OCI-LY1 (cell line): ENCODE measurements around the gene VPS11.

Source experiments
- H2AFZ ChIP-seq: fragments of 200-600 bp; sonication (generic), shearing (Covaris generic); 2 replicates; pipeline ENCODE4 v1.6.0; 2014; ENCODE audit warnings: antibody characterized with exemption, mild to moderate bottlenecking, low read length
- H3F3A ChIP-seq: fragments of 200-600 bp; sonication (generic), shearing (Covaris generic); 2 replicates; pipeline ENCODE4 v1.6.0; 2014; ENCODE audit warnings: mild to moderate bottlenecking, antibody characterized with exemption, low read length, moderate library complexity; ENCODE audit not compliant: insufficient read depth
- H3K27ac ChIP-seq: fragments of 200-600 bp; sonication (generic); 2 replicates; pipeline ENCODE4 v1.5.1; 2014; ENCODE audit warnings: low read length, mixed run types, mild to moderate bottlenecking, low read depth; ENCODE audit not compliant: poor library complexity, severe bottlenecking
- H3K27me3 ChIP-seq: fragments of 200-600 bp; sonication (generic); 2 replicates; pipeline ENCODE4 v1.6.0; 2014; ENCODE audit warnings: antibody characterized with exemption, mild to moderate bottlenecking, low read length, moderate library complexity; ENCODE audit not compliant: insufficient read depth
- H3K36me3 ChIP-seq: fragments of 200-600 bp; sonication (generic); 2 replicates; pipeline ENCODE4 v1.6.1; 2014; ENCODE audit warnings: mild to moderate bottlenecking, antibody characterized with exemption, low read length, moderate library complexity, mixed read lengths; ENCODE audit not compliant: insufficient read depth
- H3K4me1 ChIP-seq: fragments of 200-600 bp; sonication (generic); 2 replicates; pipeline ENCODE4 v1.5.1; 2014; ENCODE audit warnings: mild to moderate bottlenecking, low read length, moderate library complexity; ENCODE audit not compliant: insufficient read depth, severe bottlenecking
- H3K4me2 ChIP-seq: fragments of 200-600 bp; sonication (generic), shearing (Covaris generic); 2 replicates; pipeline ENCODE4 v1.6.1; 2014; ENCODE audit warnings: low read length
- H3K4me3 ChIP-seq: fragments of 200-600 bp; sonication (generic); 2 replicates; pipeline ENCODE4 v1.5.1; 2014; ENCODE audit warnings: low read length, low read depth, mild to moderate bottlenecking, mixed read lengths; ENCODE audit not compliant: poor library complexity, severe bottlenecking
- H3K79me2 ChIP-seq: fragments of 200-600 bp; shearing (Covaris generic); 2 replicates; pipeline ENCODE4 v1.6.1; 2016; ENCODE audit warnings: mixed run types, low read length, mixed read lengths; ENCODE audit not compliant: insufficient read depth
- H3K9ac ChIP-seq: fragments of 200-600 bp; sonication (generic), shearing (Covaris generic); 2 replicates; pipeline ENCODE4 v1.6.1; 2014; ENCODE audit warnings: mild to moderate bottlenecking, low read length, mixed read lengths
- H3K9me2 ChIP-seq: fragments of 200-600 bp; sonication (generic), shearing (Covaris generic); 2 replicates; pipeline ENCODE4 v1.6.1; 2014; ENCODE audit warnings: low read depth, mild to moderate bottlenecking, low read length, mixed read lengths
- H3K9me3 ChIP-seq: fragments of 200-600 bp; shearing (Covaris generic); 2 replicates; pipeline ENCODE4 v1.6.1; 2014; ENCODE audit warnings: low read length, mixed read lengths
- H4K20me1 ChIP-seq: fragments of 200-600 bp; sonication (generic), shearing (Covaris generic); 2 replicates; pipeline ENCODE4 v1.6.0; 2016; ENCODE audit warnings: mild to moderate bottlenecking, low read length; ENCODE audit not compliant: insufficient read depth
- EZH2 ChIP-seq: fragments of 200-600 bp; sonication (generic), shearing (Covaris generic); IDR thresholded peaks from 2 replicates; pipeline ENCODE4 v1.8.0; 2017; ENCODE audit warnings: borderline replicate concordance, mixed run types, mild to moderate bottlenecking, antibody characterized with exemption, low read length, moderate library complexity, mixed read lengths
- TF ChIP-seq, protein P1 (sequence below): fragments of 200-600 bp; sonication (generic), shearing (Covaris generic); IDR thresholded peaks from 2 replicates; pipeline ENCODE4 v1.5.1; 2017; ENCODE audit warnings: mild to moderate bottlenecking, antibody characterized with exemption, low read length, moderate library complexity, mixed read lengths

The VPS11 gene

DNA sequence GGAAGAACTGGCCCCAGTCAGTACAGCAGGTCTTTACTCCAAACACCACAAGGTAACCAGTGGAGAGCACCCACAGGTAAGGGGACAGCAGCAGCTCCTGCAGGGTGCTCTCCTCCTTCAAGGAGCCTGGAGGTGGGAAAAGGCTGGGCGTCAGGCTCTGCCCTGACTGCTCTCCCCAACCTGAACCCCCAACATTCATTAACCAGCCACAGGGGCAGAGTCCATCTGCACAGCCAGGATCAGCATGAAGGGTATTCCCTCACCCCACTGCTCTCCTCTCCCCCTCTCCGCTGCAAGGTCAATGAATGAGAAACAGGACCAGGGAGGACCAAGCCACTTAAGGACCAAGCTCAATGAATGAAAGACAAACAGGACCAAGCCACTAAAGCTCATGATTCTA lies 40.6 kb upstream of the VPS11 start:
- no peak for TF ChIP-seq EZH2
- TF ChIP-seq, protein P1, sequence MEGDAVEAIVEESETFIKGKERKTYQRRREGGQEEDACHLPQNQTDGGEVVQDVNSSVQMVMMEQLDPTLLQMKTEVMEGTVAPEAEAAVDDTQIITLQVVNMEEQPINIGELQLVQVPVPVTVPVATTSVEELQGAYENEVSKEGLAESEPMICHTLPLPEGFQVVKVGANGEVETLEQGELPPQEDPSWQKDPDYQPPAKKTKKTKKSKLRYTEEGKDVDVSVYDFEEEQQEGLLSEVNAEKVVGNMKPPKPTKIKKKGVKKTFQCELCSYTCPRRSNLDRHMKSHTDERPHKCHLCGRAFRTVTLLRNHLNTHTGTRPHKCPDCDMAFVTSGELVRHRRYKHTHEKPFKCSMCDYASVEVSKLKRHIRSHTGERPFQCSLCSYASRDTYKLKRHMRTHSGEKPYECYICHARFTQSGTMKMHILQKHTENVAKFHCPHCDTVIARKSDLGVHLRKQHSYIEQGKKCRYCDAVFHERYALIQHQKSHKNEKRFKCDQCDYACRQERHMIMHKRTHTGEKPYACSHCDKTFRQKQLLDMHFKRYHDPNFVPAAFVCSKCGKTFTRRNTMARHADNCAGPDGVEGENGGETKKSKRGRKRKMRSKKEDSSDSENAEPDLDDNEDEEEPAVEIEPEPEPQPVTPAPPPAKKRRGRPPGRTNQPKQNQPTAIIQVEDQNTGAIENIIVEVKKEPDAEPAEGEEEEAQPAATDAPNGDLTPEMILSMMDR: no peak
- Histone ChIP-seq H3K4me2 (no peak overlapping the region), H3K36me3 (peaks cover 66% of the 10 kb centered on the region), H3K4me3 (no peak overlapping the region), H3K4me1 (peaks cover 19% of the 10 kb centered on the region), H4K20me1 (no peaks in the 10 kb centered on the region), H3K27ac (no peak overlapping the region), H3K27me3 (no peaks in the 10 kb centered on the region), H3K9me3 (no peaks in the 10 kb centered on the region), H3F3A (no peaks in the 10 kb centered on the region), H3K9me2 (no peaks in the 10 kb centered on the region), H2AFZ (no peak overlapping the region), H3K9ac (no peak overlapping the region), H3K79me2 (0 out of 2 replicates have a peak, but pooled peaks cover 5% of the 10 kb centered on the region)

DNA sequence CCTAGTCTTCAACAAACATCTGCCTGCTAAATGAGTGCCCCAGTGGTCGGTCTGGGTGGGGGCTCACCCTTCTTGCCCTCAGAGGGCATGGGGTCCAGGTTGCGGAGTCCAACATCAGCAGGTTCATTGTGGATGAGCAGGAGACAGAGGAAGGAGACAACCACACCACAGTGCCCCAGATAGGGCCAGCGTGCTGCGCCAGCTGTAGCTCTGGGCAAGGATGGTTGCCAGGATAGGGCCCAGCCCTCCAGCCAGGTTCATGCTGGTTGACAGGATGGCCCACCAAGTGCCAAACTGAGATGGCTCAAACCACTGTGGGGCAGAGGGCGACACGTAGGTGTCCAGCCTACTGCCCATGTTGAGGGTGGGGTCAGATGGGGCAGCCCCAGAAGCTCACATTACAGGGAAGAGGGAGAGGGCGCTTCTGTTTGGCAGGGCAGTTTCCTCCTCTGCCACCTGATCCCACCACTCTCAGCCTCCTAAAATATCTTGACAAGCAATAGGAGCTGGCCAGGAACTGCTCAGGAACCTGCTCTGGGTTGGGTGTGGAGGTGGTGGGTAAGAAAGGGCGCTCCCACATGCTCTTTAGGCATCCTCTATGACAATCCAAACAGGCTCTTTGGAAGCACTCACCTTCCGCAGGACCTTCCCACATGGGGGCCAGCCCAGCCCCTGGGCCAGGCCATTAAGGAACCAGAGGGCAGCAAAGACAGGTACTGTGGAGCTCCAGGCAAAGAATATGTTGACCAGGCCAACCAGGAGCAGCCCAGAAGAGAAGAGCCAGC lies 39.9 kb upstream of the VPS11 start:
- Histone ChIP-seq H4K20me1 (no peaks in the 10 kb centered on the region), H3K4me3 (no peak overlapping the region), H3K36me3 (peaks cover 58% of the 10 kb centered on the region)

DNA sequence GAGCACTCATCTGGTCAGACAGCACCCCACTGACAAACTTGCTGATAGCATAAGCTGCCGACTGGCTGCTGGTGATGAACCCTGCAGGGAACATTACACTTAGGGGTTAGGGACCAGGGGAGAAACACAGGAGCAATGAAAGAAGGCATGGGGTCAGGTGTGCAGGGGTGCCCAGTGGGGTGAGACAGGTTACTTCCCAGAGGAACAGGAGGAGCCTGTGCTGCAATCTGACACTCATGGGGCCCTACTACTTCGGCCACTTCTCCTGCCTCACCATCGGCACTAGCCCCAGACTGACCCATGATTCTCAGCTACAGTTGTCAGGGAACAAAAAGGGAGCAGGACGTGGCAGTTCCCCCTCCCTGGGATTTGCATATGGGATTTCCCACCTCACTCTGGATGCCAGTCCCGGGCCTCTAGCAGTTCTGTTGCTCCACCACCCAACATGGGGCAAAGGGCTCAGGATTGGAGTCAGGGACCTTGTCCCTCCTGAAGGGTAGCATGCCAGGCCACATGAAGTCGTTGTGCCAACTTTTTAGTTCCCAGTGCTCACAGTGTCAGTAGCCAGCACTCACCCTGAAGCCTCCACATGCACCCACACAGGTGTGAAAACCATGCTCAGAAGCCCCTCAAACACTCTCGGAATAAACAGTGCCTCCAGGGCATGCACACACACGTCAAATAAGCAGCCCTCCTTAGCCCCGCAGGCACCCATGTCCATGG lies 39.1 kb upstream of the VPS11 start:
- no peak overlapping the region for H2AFZ ChIP-seq
- no peak for TF ChIP-seq EZH2
- TF ChIP-seq, protein P1: no peak
- H3K27ac ChIP-seq: no peak overlapping the region
- H4K20me1 ChIP-seq: no peaks in the 10 kb centered on the region
- H3K79me2 ChIP-seq: 0 out of 2 replicates have a peak, but pooled peaks cover 5% of the 10 kb centered on the region
- H3K4me3 ChIP-seq: peak overlapping the region; percentile 87
- peak overlapping the region; percentile 99 for H3K4me2 ChIP-seq
- no peaks in the 10 kb centered on the region for H3F3A ChIP-seq
- no peaks in the 10 kb centered on the region for H3K9me2 ChIP-seq
- no peaks in the 10 kb centered on the region for H3K27me3 ChIP-seq
- peaks cover 19% of the 10 kb centered on the region for H3K4me1 ChIP-seq
- no peaks in the 10 kb centered on the region for H3K9me3 ChIP-seq
- H3K36me3 ChIP-seq: peaks cover 51% of the 10 kb centered on the region
- H3K9ac ChIP-seq: peak overlapping the region; percentile 87; the same call in 1 of the 2 replicates

More for the DNA sequence above, 39.9 kb upstream of the VPS11 start:
- TF ChIP-seq, protein P1: no peak
- TF ChIP-seq EZH2: no peak
- Histone ChIP-seq H3K27me3 (no peaks in the 10 kb centered on the region), H3K79me2 (0 out of 2 replicates have a peak, but pooled peaks cover 5% of the 10 kb centered on the region), H3F3A (no peaks in the 10 kb centered on the region), H3K4me2 (no peak overlapping the region), H3K9me2 (no peaks in the 10 kb centered on the region), H3K27ac (no peak overlapping the region), H3K9ac (no peak overlapping the region), H2AFZ (no peak overlapping the region), H3K9me3 (no peaks in the 10 kb centered on the region), H3K4me1 (peaks cover 19% of the 10 kb centered on the region)
